Karpas-422 (cell line): ENCODE measurements around the gene TMEM115. TPM values are rescaled to one million over a fixed set of nuclear protein-coding genes. Genes with fewer than 3 reads are reported as not detected.
A peak's percentile ranks its signal among the peaks of the same experiment; 100 is the strongest.

Source experiments
- DNase-seq: peaks from one replicate; pipeline ENCODE4 v3.0.0-alpha.2; 2015
- H2AFZ ChIP-seq: fragments of 200-600 bp; sonication (generic); 2 replicates; pipeline ENCODE4 v1.6.1; 2014; ENCODE audit warnings: antibody characterized with exemption, low read length, mixed read lengths
- H3K27ac ChIP-seq: fragments of 200-600 bp; sonication (generic); 2 replicates; pipeline ENCODE4 v1.5.1; 2014; ENCODE audit warnings: mild to moderate bottlenecking, low read length, moderate library complexity
- H3K27me3 ChIP-seq: fragments of 200-600 bp; sonication (generic); 2 replicates; pipeline ENCODE4 v1.6.1; 2014; ENCODE audit warnings: low read length, mixed read lengths
- H3K36me3 ChIP-seq: fragments of 200-600 bp; sonication (generic); 2 replicates; pipeline ENCODE4 v1.6.1; 2014; ENCODE audit warnings: low read length, mixed read lengths; ENCODE audit not compliant: insufficient read depth
- H3K4me1 ChIP-seq: fragments of 200-600 bp; sonication (generic); 2 replicates; pipeline ENCODE4 v1.6.1; 2014; ENCODE audit warnings: mild to moderate bottlenecking, low read length, mixed read lengths
- H3K4me2 ChIP-seq: fragments of 200-600 bp; sonication (generic); 2 replicates; pipeline ENCODE4 v1.6.1; 2014; ENCODE audit warnings: low read length, low read depth, mild to moderate bottlenecking; ENCODE audit not compliant: poor library complexity, severe bottlenecking
- H3K4me3 ChIP-seq: fragments of 200-600 bp; sonication (generic); 2 replicates; pipeline ENCODE4 v1.5.1; 2014; ENCODE audit warnings: mild to moderate bottlenecking, antibody characterized with exemption, low read length, mixed read lengths
- H3K79me2 ChIP-seq: fragments of 200-600 bp; sonication (generic); 2 replicates; pipeline ENCODE4 v1.6.1; 2014; ENCODE audit warnings: mild to moderate bottlenecking, low read length, mixed read lengths
- H3K9ac ChIP-seq: fragments of 200-600 bp; sonication (generic); 2 replicates; pipeline ENCODE4 v1.6.0; 2014; ENCODE audit warnings: low read length
- H3K9me2 ChIP-seq: fragments of 200-600 bp; sonication (generic), shearing (Covaris generic); replicated peaks from 2 replicates; pipeline ENCODE4 v1.6.0; 2014; ENCODE audit warnings: mild to moderate bottlenecking, low read length, moderate library complexity; ENCODE audit not compliant: insufficient read depth
- H3K9me3 ChIP-seq: fragments of 300-700, 200-600 bp; sonication (generic); 2 replicates; pipeline ENCODE4 v1.6.1; 2014; ENCODE audit warnings: low read length, mixed read lengths
- H4K20me1 ChIP-seq: fragments of 200-600 bp; sonication (generic); 2 replicates; pipeline ENCODE4 v1.6.1; 2014; ENCODE audit warnings: mild to moderate bottlenecking, antibody characterized with exemption, low read length, low read depth; ENCODE audit not compliant: insufficient read depth
- total RNA-seq: library from RNA; depleted of rRNA; stranded (reverse); fragments of >200 nt; shearing (Covaris generic); gene quantifications from 2 replicates; pipeline ENCODE4 v1.2.3, GENCODE V29; 2014; ENCODE audit warnings: low replicate concordance

TMEM115 gene
- total RNA-seq, 1 experiment from 2014 or later, result 13.8 TPM

DNA sequence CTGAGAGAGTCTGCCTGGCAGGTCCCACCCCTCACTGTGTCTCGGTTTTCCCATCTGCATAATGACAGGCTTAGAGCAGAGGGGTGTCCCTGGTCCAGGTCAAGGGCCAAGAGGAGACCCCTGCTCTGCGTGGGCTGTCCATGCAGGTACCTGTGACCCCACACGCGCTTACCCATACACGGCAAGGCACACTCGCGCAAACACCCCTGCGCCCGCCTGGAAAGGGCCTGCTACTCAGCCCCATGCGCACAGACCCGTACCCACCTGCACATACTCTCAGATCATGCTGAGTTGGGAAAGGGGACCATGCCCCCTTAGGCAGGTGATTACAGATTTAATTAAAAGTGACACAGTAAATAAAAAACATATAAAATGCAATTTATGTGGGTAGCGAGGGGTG lies 23.4 kb upstream of the TMEM115 start:
- Histone ChIP-seq H4K20me1 (no peaks in the 10 kb centered on the region), H3K4me3 (no peak overlapping the region), H3K4me1 (no peaks in the 10 kb centered on the region), H3K9me3 (no peaks in the 10 kb centered on the region), H3K27ac (no peak overlapping the region), H3K27me3 (no peaks in the 10 kb centered on the region), H3K36me3 (no peaks in the 10 kb centered on the region), H3K79me2 (no peaks in the 10 kb centered on the region), H3K4me2 (no peak overlapping the region), H3K9me2 (no peaks in the 10 kb centered on the region), H2AFZ (no peak overlapping the region), H3K9ac (no peak overlapping the region)
- no peak for DNase-seq

DNA sequence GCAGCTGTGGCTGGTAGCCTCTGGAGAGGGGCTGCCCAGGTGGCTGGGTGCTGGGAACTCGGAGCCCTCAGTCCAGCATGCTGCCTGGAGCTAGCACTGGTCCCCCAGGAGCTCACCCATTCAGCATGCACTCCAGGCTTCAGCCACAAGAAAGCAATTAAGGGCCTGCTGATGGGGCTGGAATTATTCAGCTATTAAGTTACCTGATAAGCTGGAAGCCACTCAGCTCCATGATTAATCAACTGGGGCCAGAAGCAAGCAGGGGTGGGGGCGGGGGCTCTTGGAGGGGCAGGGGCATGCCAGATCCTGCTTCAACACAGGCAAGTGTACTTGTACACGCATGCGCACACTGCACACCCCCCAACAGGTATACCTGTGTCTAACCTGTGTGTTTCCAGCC lies 22.1 kb upstream of the TMEM115 start:
- no peak overlapping the region for H2AFZ ChIP-seq
- H3K4me2 ChIP-seq, result no peak overlapping the region

DNA sequence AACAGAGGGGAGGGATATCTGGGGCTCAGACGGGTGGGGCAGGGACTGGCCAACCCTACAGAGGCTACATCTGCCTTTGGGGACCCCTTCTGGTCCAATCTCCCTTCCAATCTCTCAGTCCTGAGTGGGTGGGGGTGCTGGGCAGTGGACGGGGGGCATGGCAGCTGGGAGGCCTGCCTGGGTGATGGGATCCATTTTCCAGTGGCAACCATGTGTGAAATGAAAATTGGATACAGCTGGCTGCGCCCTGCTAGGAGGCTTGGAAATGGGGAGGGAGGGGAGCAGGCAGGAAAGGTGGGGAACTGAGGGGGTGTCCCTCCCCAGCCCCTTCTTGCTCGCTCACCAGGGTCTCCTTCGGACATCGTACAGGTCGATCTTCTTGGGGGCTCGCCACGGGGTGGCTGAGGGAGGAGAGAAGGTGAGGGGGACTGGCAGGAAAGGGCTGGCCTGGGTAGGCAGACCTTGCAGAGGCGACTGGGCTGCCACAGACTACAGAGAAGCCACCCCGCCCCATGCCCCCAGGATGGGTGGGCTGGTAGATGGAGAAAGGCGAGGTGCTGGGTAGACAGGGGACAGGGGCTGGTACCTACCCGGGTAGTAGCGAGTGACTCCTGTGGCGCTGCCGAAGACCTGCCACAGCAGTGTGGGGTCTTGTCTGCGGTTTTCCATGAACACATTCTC lies 21.2 kb upstream of the TMEM115 start:
- Histone ChIP-seq H3K9me3 (no peaks in the 10 kb centered on the region), H4K20me1 (no peaks in the 10 kb centered on the region), H3K4me3 (no peak overlapping the region), H3K27me3 (no peaks in the 10 kb centered on the region), H3K4me2 (no peak overlapping the region), H3K27ac (no peak overlapping the region), H3K79me2 (no peaks in the 10 kb centered on the region), H3K9me2 (no peaks in the 10 kb centered on the region), H3K36me3 (no peaks in the 10 kb centered on the region), H3K9ac (no peak overlapping the region), H3K4me1 (no peaks in the 10 kb centered on the region), H2AFZ (no peak overlapping the region)
- DNase-seq, result no peak

More for the DNA sequence above, 22.1 kb upstream of the TMEM115 start:
- DNase-seq, result no peak
- H3K9me3 ChIP-seq, result no peaks in the 10 kb centered on the region
- H3K79me2 ChIP-seq, result no peaks in the 10 kb centered on the region
- no peak overlapping the region for H3K27ac ChIP-seq
- H4K20me1 ChIP-seq, result no peaks in the 10 kb centered on the region
- H3K27me3 ChIP-seq, result no peaks in the 10 kb centered on the region
- no peak overlapping the region for H3K9ac ChIP-seq
- H3K4me3 ChIP-seq, result no peak overlapping the region
- no peaks in the 10 kb centered on the region for H3K4me1 ChIP-seq
- H3K36me3 ChIP-seq, result no peaks in the 10 kb centered on the region
- no peaks in the 10 kb centered on the region for H3K9me2 ChIP-seq

DNA sequence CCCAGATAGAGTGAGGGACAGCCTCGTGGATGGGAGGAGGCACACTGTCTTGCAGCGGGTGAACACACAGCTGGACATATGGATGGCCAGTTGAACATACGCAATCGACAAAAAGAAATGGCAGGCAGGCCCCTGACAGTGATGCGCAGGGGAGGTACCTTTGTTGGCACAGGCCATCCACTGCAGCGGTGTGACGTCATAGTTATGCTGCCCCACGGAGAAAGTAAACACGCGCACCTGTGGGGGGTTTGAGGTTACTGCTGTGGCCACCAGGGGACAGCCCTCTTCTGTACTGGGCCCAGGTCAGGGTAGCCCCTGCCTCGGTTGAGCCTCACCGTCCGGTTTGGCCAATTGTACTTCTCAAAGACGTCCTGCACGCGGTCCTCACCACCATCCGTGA lies 19.4 kb upstream of the TMEM115 start:
- no peaks in the 10 kb centered on the region for H3K79me2 ChIP-seq
- H3K36me3 ChIP-seq, result no peaks in the 10 kb centered on the region
- no peaks in the 10 kb centered on the region for H3K27me3 ChIP-seq
- no peaks in the 10 kb centered on the region for H3K9me3 ChIP-seq
- no peak overlapping the region for H3K9ac ChIP-seq
- H3K9me2 ChIP-seq, result no peaks in the 10 kb centered on the region
- no peak overlapping the region for H3K4me2 ChIP-seq
- H2AFZ ChIP-seq, result no peak overlapping the region
- H3K4me1 ChIP-seq, result no peaks in the 10 kb centered on the region
- DNase-seq, result no peak
- H3K27ac ChIP-seq, result no peak overlapping the region
- no peaks in the 10 kb centered on the region for H4K20me1 ChIP-seq
- no peak overlapping the region for H3K4me3 ChIP-seq

DNA sequence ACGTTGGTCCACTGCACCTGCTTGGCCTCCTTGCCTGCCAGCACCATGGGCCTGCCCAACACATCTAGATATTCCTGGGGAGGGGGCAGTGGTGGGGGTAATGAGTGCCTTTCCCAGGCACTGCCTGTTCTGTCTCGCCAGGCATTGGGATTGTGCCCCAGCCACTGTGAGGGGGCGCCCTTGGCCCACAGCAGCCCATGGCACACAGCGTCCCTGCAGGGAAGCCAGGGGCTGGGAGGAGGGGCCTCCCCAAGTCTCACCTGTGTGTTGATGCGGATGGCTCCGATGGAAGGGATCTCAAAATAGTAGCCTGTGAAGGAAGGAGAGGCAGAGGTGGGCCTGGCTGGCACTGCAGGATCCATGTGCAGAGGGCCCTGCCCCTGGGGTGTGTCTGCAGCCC lies 18.7 kb upstream of the TMEM115 start:
- DNase-seq, result no peak
- Histone ChIP-seq H3K9me2 (no peaks in the 10 kb centered on the region), H3K27ac (no peak overlapping the region), H3K9ac (no peak overlapping the region), H3K79me2 (no peaks in the 10 kb centered on the region), H2AFZ (no peak overlapping the region), H3K4me2 (no peak overlapping the region), H4K20me1 (no peaks in the 10 kb centered on the region), H3K36me3 (no peaks in the 10 kb centered on the region), H3K27me3 (no peaks in the 10 kb centered on the region), H3K4me1 (no peaks in the 10 kb centered on the region), H3K4me3 (no peak overlapping the region), H3K9me3 (no peaks in the 10 kb centered on the region)

DNA sequence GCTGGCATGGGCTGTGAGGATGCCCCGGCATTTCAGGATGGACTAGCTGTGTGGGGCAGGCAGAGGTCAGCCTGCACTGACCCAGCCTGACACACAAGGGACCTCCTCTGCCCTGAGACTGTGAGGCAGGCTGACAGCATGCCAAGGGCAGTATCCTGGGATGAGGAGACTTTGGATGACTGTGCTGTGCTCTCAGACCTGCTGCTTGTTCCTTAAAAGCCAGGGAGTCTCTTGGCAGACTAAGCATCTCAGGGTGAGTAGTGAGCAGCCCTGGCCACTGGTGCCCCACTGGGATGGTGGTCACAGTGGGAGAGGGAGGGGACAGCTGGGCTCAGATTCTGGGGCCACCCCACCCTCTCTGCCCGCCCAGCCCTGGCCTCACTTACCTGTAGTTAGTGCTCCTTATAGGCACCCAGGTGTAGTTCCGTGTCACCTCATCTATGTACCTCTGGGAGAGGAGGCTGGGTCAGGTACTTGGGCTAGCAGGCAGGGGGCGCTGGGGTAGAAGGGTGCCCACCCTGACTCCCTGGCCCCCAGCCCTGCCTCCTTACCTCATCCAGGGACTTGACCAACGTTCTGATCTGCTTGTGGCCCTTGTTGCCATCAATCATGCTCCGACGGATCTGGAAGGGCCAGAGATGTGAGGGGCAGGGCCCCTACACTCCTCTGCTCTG lies 16.1 kb upstream of the TMEM115 start:
- Histone ChIP-seq H2AFZ (no peak overlapping the region), H3K4me3 (no peak overlapping the region), H3K9ac (no peak overlapping the region), H3K27ac (no peak overlapping the region), H3K4me1 (no peaks in the 10 kb centered on the region), H4K20me1 (no peaks in the 10 kb centered on the region), H3K27me3 (no peaks in the 10 kb centered on the region), H3K9me2 (no peaks in the 10 kb centered on the region), H3K4me2 (no peak overlapping the region), H3K9me3 (no peaks in the 10 kb centered on the region), H3K79me2 (no peaks in the 10 kb centered on the region), H3K36me3 (no peaks in the 10 kb centered on the region)
- DNase-seq, result peak; percentile 61

DNA sequence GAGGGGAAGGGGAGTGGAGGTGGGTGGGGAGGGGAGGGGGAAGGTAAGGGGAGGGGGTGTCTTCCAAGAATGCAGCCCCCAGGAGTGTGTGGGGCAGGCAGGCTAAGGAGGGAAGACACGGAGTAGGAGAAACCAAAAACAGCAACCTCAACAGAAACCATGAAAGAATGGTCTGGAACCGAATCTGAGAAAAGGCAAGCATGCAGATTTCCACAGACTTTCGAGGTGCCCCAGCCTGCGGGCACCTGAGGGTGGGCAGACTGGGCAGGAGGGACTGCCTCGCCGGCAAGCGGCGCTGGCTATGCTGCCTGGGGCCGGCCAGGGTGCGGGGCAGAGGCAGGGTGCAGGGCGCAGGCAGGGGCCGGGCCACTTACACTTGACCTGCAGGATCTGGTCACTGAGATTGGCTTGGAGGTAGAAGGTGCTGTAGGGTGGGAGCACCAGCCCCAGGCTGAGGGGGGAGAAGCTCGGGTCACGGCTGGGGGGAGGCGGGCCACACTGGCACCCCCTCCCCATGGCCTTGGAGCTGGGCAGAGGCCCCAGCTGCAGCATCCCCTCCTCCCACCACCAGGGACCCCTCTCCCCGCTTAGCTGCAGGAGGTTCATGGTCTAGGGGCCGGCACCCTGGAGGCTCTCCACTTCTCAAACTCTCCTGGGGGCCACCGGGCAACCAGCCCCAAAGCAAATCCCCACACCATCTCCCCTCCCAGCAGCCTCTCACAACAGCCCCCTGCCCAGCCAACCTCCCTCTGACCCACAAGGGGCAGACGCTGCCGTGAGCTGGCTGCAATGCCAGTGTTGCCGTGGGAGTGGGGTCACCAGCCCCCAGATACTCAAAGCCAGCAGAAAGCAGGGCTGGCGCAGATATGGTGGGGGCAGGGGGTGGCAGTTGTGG lies 15.3 kb upstream of the TMEM115 start:
- peak; percentile 32 for DNase-seq
- Histone ChIP-seq H3K9me2 (no peaks in the 10 kb centered on the region), H3K4me3 (no peak overlapping the region)

More for the DNA sequence above, 15.3 kb upstream of the TMEM115 start:
- no peaks in the 10 kb centered on the region for H3K36me3 ChIP-seq
- no peaks in the 10 kb centered on the region for H3K4me1 ChIP-seq
- no peak overlapping the region for H2AFZ ChIP-seq
- no peaks in the 10 kb centered on the region for H3K79me2 ChIP-seq
- no peak overlapping the region for H3K4me2 ChIP-seq
- H3K27me3 ChIP-seq, result no peaks in the 10 kb centered on the region
- H4K20me1 ChIP-seq, result no peaks in the 10 kb centered on the region
- no peak overlapping the region for H3K9ac ChIP-seq
- H3K9me3 ChIP-seq, result no peaks in the 10 kb centered on the region
- no peak overlapping the region for H3K27ac ChIP-seq
